Measurements from ENCODE around the gene SMAD4. TPM values are rescaled to one million over a fixed set of nuclear protein-coding genes. Genes with fewer than 3 reads are reported as not detected.

The SMAD4 gene
- total and polyA plus RNA-seq, 2 of the 13 experiments (the other 11 are each of a cell fraction or from before 2014, with no cell fraction given) = 70.2 to 72.0 TPM

GRCh38 chr18:51120809-51121596, 91.0 kb downstream of the SMAD4 start:
- no peaks in the 10 kb centered on the region for H4K20me1 ChIP-seq (ENCODE audit: insufficient read depth, low read length)
- H3K79me2 ChIP-seq (ENCODE audit: insufficient read depth, low read length) = no peaks in the 10 kb centered on the region
- ChIA-PET POLR2A (no interaction called here), CTCF (ENCODE audit: low intra/inter-chr PET ratio, low total read pairs) (no interaction called here)
- no peak overlapping the region for H3K27ac ChIP-seq (ENCODE audit: extremely low read length, insufficient read depth, low read length)
- H3K9ac ChIP-seq (ENCODE audit: insufficient read depth, low read depth, low read length) = no peak overlapping the region
- no peaks in the 10 kb centered on the region for H3K9me3 ChIP-seq (ENCODE audit: low read length)
- peak; percentile 52; the same call in 2 of the 3 replicates for ATAC-seq
- no peaks in the 10 kb centered on the region for H3K4me1 ChIP-seq (ENCODE audit: insufficient read depth, low read length)
- TF ChIP-seq ZGPAT (CRISPR knock-in tag; IDR thresholded peaks at IDR 0.05) = no peak
- TF ChIP-seq, protein P1, sequence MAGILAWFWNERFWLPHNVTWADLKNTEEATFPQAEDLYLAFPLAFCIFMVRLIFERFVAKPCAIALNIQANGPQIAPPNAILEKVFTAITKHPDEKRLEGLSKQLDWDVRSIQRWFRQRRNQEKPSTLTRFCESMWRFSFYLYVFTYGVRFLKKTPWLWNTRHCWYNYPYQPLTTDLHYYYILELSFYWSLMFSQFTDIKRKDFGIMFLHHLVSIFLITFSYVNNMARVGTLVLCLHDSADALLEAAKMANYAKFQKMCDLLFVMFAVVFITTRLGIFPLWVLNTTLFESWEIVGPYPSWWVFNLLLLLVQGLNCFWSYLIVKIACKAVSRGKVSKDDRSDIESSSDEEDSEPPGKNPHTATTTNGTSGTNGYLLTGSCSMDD (CRISPR knock-in tag; IDR thresholded peaks at IDR 0.05) = no peak
- no peak for TF ChIP-seq ZNF121 (CRISPR knock-in tag; IDR thresholded peaks at IDR 0.05)
- no peak for TF ChIP-seq TOE1 (CRISPR knock-in tag; IDR thresholded peaks at IDR 0.05)
- no peak for TF ChIP-seq ZNF24 (IDR thresholded peaks at IDR 0.05)
- FAIRE-seq = no peak
- no peak overlapping the region for H3K4me3 ChIP-seq (replicated peaks in 1 of 3; ENCODE audit: insufficient read depth in 1 of 3, low read depth in 2 of 3, low read length in 3 of 3)
- no peak overlapping the region for H2AFZ ChIP-seq (ENCODE audit: low read length)
- no peaks in the 10 kb centered on the region for H3K36me3 ChIP-seq (replicated peaks in 1 of 2; ENCODE audit: control insufficient read depth in 1 of 2, insufficient read depth in 2 of 2, low read length in 2 of 2)
- in situ Hi-C loops (cut with HindIII; ENCODE audit: extremely low pct_ligation_motif_present, low pct_unique_long_range_greater_than_20kb) = loop anchor here (25.0 kb wide), 3 partner anchors 541 to 1566 kb away; no protein-coding TSS in a partner anchor
- DNase-seq (ENCODE audit: low spot score) = no peak
- H3K27me3 ChIP-seq (ENCODE audit: control insufficient read depth in 1 of 2, insufficient read depth in 2 of 2, low read length in 2 of 2) = peaks cover 0 to 5% of the 10 kb centered on the region in 2 experiments; a peak in 3 of 5 replicates
- BruUV-seq (replicated peaks) = no TSS peak
- no CpG with 5 or more reads among the region's 33 CpGs for WGBS (ENCODE audit: low lambda C conversion rate)
- intact Hi-C loops (cut with micrococcal nuclease; ENCODE audit: unreplicated experiment) = no loop called here
- no peak overlapping the region for H3K4me2 ChIP-seq (ENCODE audit: low read depth, low read length)

GRCh38 chr18:51121597-51121857, 91.5 kb downstream of the SMAD4 start:
- H3K9me3 ChIP-seq (ENCODE audit: low read length) = no peaks in the 10 kb centered on the region
- ChIA-PET POLR2A (no interaction called here), CTCF (ENCODE audit: low intra/inter-chr PET ratio, low total read pairs) (no interaction called here)
- no TSS peak for BruUV-seq (replicated peaks)
- H3K36me3 ChIP-seq (replicated peaks in 1 of 2; ENCODE audit: control insufficient read depth in 1 of 2, insufficient read depth in 2 of 2, low read length in 2 of 2) = no peaks in the 10 kb centered on the region
- no peak for FAIRE-seq
- no peak for ATAC-seq
- 100% methylated on average over 1 of the region's 4 CpGs for WGBS (ENCODE audit: low lambda C conversion rate)
- no peak overlapping the region for H3K4me3 ChIP-seq (replicated peaks in 1 of 3; ENCODE audit: insufficient read depth in 1 of 3, low read depth in 2 of 3, low read length in 3 of 3)
- H2AFZ ChIP-seq (ENCODE audit: low read length) = no peak overlapping the region
- no peak overlapping the region for H3K4me2 ChIP-seq (ENCODE audit: low read depth, low read length)
- intact Hi-C loops (cut with micrococcal nuclease; ENCODE audit: unreplicated experiment) = no loop called here
- peaks cover 0 to 5% of the 10 kb centered on the region in 2 experiments; a peak in 3 of 5 replicates for H3K27me3 ChIP-seq (ENCODE audit: control insufficient read depth in 1 of 2, insufficient read depth in 2 of 2, low read length in 2 of 2)
- no peaks in the 10 kb centered on the region for H3K79me2 ChIP-seq (ENCODE audit: insufficient read depth, low read length)
- H3K9ac ChIP-seq (ENCODE audit: insufficient read depth, low read depth, low read length) = no peak overlapping the region
- H3K4me1 ChIP-seq (ENCODE audit: insufficient read depth, low read length) = no peaks in the 10 kb centered on the region
- in situ Hi-C loops (cut with HindIII; ENCODE audit: extremely low pct_ligation_motif_present, low pct_unique_long_range_greater_than_20kb) = loop anchor here (25.0 kb wide), 3 partner anchors 541 to 1566 kb away; no protein-coding TSS in a partner anchor
- no peaks in the 10 kb centered on the region for H4K20me1 ChIP-seq (ENCODE audit: insufficient read depth, low read length)
- DNase-seq (ENCODE audit: low spot score) = no peak
- no peak overlapping the region for H3K27ac ChIP-seq (ENCODE audit: extremely low read length, insufficient read depth, low read length)
- no peak for TF ChIP-seq POGZ (CRISPR knock-in tag; IDR thresholded peaks at IDR 0.05)
- TF ChIP-seq NFE2L2 (IDR thresholded peaks at IDR 0.05; ENCODE audit: low read length) = no peak
- TF ChIP-seq RFX5 (IDR thresholded peaks at IDR 0.05; ENCODE audit: low read depth, low read length) = no peak
- TF ChIP-seq ZNF652 (CRISPR knock-in tag; IDR thresholded peaks at IDR 0.05; ENCODE audit: borderline replicate concordance, low read depth) = no peak
- no peak for TF ChIP-seq MYPOP (CRISPR knock-in tag; IDR thresholded peaks at IDR 0.05)
- no peak for TF ChIP-seq ZNF446 (CRISPR knock-in tag; IDR thresholded peaks at IDR 0.05)
- TF ChIP-seq XRCC5 (optimal IDR thresholded peaks at IDR 0.05; ENCODE audit: low read length) = no peak
- TF ChIP-seq, protein P2, sequence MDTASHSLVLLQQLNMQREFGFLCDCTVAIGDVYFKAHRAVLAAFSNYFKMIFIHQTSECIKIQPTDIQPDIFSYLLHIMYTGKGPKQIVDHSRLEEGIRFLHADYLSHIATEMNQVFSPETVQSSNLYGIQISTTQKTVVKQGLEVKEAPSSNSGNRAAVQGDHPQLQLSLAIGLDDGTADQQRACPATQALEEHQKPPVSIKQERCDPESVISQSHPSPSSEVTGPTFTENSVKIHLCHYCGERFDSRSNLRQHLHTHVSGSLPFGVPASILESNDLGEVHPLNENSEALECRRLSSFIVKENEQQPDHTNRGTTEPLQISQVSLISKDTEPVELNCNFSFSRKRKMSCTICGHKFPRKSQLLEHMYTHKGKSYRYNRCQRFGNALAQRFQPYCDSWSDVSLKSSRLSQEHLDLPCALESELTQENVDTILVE (CRISPR knock-in tag; IDR thresholded peaks at IDR 0.05) = no peak
- TF ChIP-seq SIX1 (CRISPR knock-in tag; IDR thresholded peaks at IDR 0.05; ENCODE audit: borderline replicate concordance) = no peak
- TF ChIP-seq ZNF335 (CRISPR knock-in tag; IDR thresholded peaks at IDR 0.05) = no peak
- no peak for TF ChIP-seq ELF3 (CRISPR knock-in tag; IDR thresholded peaks at IDR 0.05)
